H1 (cell line): ENCODE data around the gene FNIP2. TPM values are rescaled to one million over a fixed set of nuclear protein-coding genes. Genes with fewer than 3 reads are reported as not detected.

Experiments used
- CTCF ChIA-PET: fragments of 300-600 bp; sonication (Branson Sonifier 250); formaldehyde crosslinking; loops from one replicate; lab custom pipeline; 2021; ENCODE audit not compliant: partially characterized antibody; lab: Charles Lee
- POLR2A ChIA-PET: fragments of 300-600 bp; sonication (Branson Sonifier 250); formaldehyde crosslinking; loops from one replicate; lab custom pipeline; 2021; ENCODE audit warnings: inconsistent platforms; ENCODE audit not compliant: partially characterized antibody; lab: Charles Lee
- DNase-seq, 2 experiments: peaks; one replicate each; pipeline versions ENCODE4 v3.0.0 to v3.0.0-alpha.2; 2010 to 2022; ENCODE audit warnings: low spot score in 2 of 2, low read depth in 1 of 2, mixed read lengths in 1 of 2
- FAIRE-seq: peaks from 2 replicates; lab custom pipeline; 2011; peaks lifted over from hg19 to GRCh38; lab: Jason Lieb, UNC
- H2AFZ ChIP-seq: 2 replicates; pipeline ENCODE4 v1.8.1; 2012; ENCODE audit warnings: low read length, inconsistent platforms
- H2AK5ac ChIP-seq: 2 replicates; pipeline ENCODE4 v1.6.1; 2013; ENCODE audit warnings: low read depth, low read length
- H2BK120ac ChIP-seq: replicated peaks from 2 replicates; pipeline ENCODE3; 2013; ENCODE audit warnings: low read depth, low read length, inconsistent platforms
- H2BK12ac ChIP-seq: 2 replicates; pipeline ENCODE4 v1.6.1; 2013; ENCODE audit warnings: low read depth, low read length
- H2BK15ac ChIP-seq: 2 replicates; pipeline ENCODE4 v1.6.1; 2013; ENCODE audit warnings: low read length
- H2BK20ac ChIP-seq: 2 replicates; pipeline ENCODE4 v1.6.1; 2013; ENCODE audit warnings: low read length
- H2BK5ac ChIP-seq: 2 replicates; pipeline ENCODE4 v1.6.1; 2013; ENCODE audit warnings: low read depth, low read length
- H3K14ac ChIP-seq: 2 replicates; pipeline ENCODE4 v1.6.1; 2013; ENCODE audit warnings: inconsistent platforms; ENCODE audit not compliant: insufficient read length
- H3K18ac ChIP-seq: 2 replicates; pipeline ENCODE4 v1.6.1; 2013; ENCODE audit warnings: low read length; ENCODE audit errors: extremely low read depth
- H3K23ac ChIP-seq: 2 replicates; pipeline ENCODE4 v1.6.1; 2013; ENCODE audit warnings: inconsistent platforms; ENCODE audit not compliant: insufficient read length
- H3K23me2 ChIP-seq: 2 replicates; pipeline ENCODE4 v1.6.1; 2013; ENCODE audit warnings: low read depth, low read length
- H3K27ac ChIP-seq: 2 replicates; pipeline ENCODE4 v1.6.1; 2011; ENCODE audit warnings: low read depth, low read length, inconsistent platforms
- H3K27me3 ChIP-seq, 4 experiments: replicated peaks in 1 of 4; 1 replicate in 1 of 4; 2 replicates in 3 of 4; pipeline versions ENCODE4 v1.6.1 to v1.8.1; 2011 to 2013; ENCODE audit warnings: low read length in 3 of 4, mild to moderate bottlenecking in 3 of 4, inconsistent platforms in 2 of 4, mixed read lengths in 2 of 4, moderate library complexity in 1 of 4; ENCODE audit not compliant: control insufficient read depth in 3 of 4, insufficient read depth in 3 of 4; ENCODE audit errors: extremely low read depth in 1 of 4
- H3K36me3 ChIP-seq, 4 experiments: 2 replicates each; pipeline versions ENCODE4 v1.6.1 to v1.8.1; 2011 to 2013; ENCODE audit warnings: mild to moderate bottlenecking in 4 of 4, low read length in 3 of 4, moderate library complexity in 2 of 4, control low read depth in 1 of 4, inconsistent platforms in 1 of 4; ENCODE audit not compliant: insufficient read depth in 4 of 4, control insufficient read depth in 2 of 4
- H3K4ac ChIP-seq: replicated peaks from 2 replicates; pipeline ENCODE3; 2013; ENCODE audit warnings: low read length, low read depth, mixed read lengths, inconsistent platforms; ENCODE audit not compliant: insufficient read length
- H3K4me1 ChIP-seq, 4 experiments: replicated peaks in 1 of 4; 1 replicate in 1 of 4; 2 replicates in 3 of 4; pipeline versions ENCODE4 v1.6.1 to v1.8.1; 2011 to 2013; ENCODE audit warnings: low read length in 3 of 4, inconsistent platforms in 2 of 4, mixed read lengths in 1 of 4; ENCODE audit not compliant: insufficient read depth in 4 of 4, control insufficient read depth in 3 of 4
- H3K4me2 ChIP-seq, 2 experiments: 2 replicates each; pipeline versions ENCODE4 v1.6.1 to v1.8.1; 2011 to 2013; ENCODE audit warnings: low read depth in 2 of 2, low read length in 2 of 2, control low read depth in 1 of 2, inconsistent platforms in 1 of 2, mild to moderate bottlenecking in 1 of 2; ENCODE audit not compliant: insufficient read depth in 1 of 2
- H3K4me3 ChIP-seq, 4 experiments: fragments of 200-600, 300-600 bp in 1 of 4; sonication (generic), shearing (Covaris generic), sonication (Bioruptor Twin) in 1 of 4; 2 replicates each; pipeline versions ENCODE4 v1.5.1 to v1.8.1; 2011 to 2016; ENCODE audit warnings: low read length in 4 of 4, low read depth in 3 of 4, control low read depth in 2 of 4, inconsistent platforms in 2 of 4, mild to moderate bottlenecking in 2 of 4, mixed read lengths in 1 of 4, moderate library complexity in 1 of 4; ENCODE audit not compliant: insufficient read depth in 2 of 4; ENCODE audit errors: extremely low read depth in 1 of 4
- H3K56ac ChIP-seq: replicated peaks from 2 replicates; pipeline ENCODE3; 2013; ENCODE audit warnings: low read depth, mild to moderate bottlenecking, mixed read lengths, low read length, inconsistent platforms; ENCODE audit not compliant: insufficient read length
- H3K79me1 ChIP-seq: 2 replicates; pipeline ENCODE4 v1.6.1; 2013; ENCODE audit warnings: low read depth, low read length, control low read depth
- H3K79me2 ChIP-seq, 2 experiments: 2 replicates each; pipeline versions ENCODE4 v1.6.1 to v1.8.1; 2012 to 2013; ENCODE audit warnings: low read length in 2 of 2, mild to moderate bottlenecking in 2 of 2, inconsistent platforms in 1 of 2; ENCODE audit not compliant: insufficient read depth in 2 of 2, control insufficient read depth in 1 of 2
- H3K9ac ChIP-seq, 4 experiments: replicated peaks in 1 of 4; 1 replicate in 1 of 4; 2 replicates in 3 of 4; pipeline versions ENCODE4 v1.6.1 to v1.8.1; 2011 to 2013; ENCODE audit warnings: low read depth in 3 of 4, low read length in 3 of 4, control low read depth in 2 of 4, mild to moderate bottlenecking in 2 of 4, moderate library complexity in 2 of 4, inconsistent platforms in 1 of 4; ENCODE audit errors: extremely low read depth in 1 of 4
- H3K9me3 ChIP-seq, 2 experiments: 2 replicates each; pipeline versions ENCODE4 v1.6.1 to v1.8.1; 2012 to 2013; ENCODE audit warnings: mild to moderate bottlenecking in 2 of 2, moderate library complexity in 2 of 2, control low read depth in 1 of 2, inconsistent platforms in 1 of 2, low read depth in 1 of 2, low read length in 1 of 2, mixed read lengths in 1 of 2; ENCODE audit not compliant: insufficient read depth in 2 of 2
- H4K20me1 ChIP-seq, 2 experiments: replicated peaks in 1 of 2; 2 replicates each; pipeline versions ENCODE3 to v1.8.1; 2011 to 2013; ENCODE audit warnings: inconsistent platforms in 2 of 2, low read length in 2 of 2, mild to moderate bottlenecking in 1 of 2; ENCODE audit not compliant: insufficient read depth in 2 of 2, control insufficient read depth in 1 of 2
- H4K5ac ChIP-seq: 2 replicates; pipeline ENCODE4 v1.6.1; 2013; ENCODE audit warnings: low read length, low read depth, mixed read lengths, inconsistent platforms; ENCODE audit not compliant: insufficient read length
- H4K8ac ChIP-seq: 2 replicates; pipeline ENCODE4 v1.8.0; 2013; ENCODE audit warnings: mild to moderate bottlenecking, moderate library complexity, low read length, inconsistent platforms; ENCODE audit not compliant: insufficient read depth; ENCODE audit errors: extremely low read depth
- H4K91ac ChIP-seq: replicated peaks from 2 replicates; pipeline ENCODE3; 2013; ENCODE audit warnings: low read length, mixed read lengths, inconsistent platforms; ENCODE audit not compliant: insufficient read length
- CBX5 ChIP-seq: fragments of 300-800, 300-1000 bp; sonication (generic); IDR thresholded peaks from 2 replicates; pipeline ENCODE4 v1.7.1; 2016; ENCODE audit warnings: antibody characterized with exemption, low read length, low read depth
- CBX8 ChIP-seq: fragments of 300-800, 300-1000 bp; sonication (generic); IDR thresholded peaks from 2 replicates; pipeline ENCODE4 v1.7.1; 2016; ENCODE audit warnings: low read depth, low read length, borderline replicate concordance
- CTCF ChIP-seq, 3 experiments: IDR thresholded peaks; 1 replicate in 2 of 3; 2 replicates in 1 of 3; pipeline versions ENCODE4 v1.5.1 to v1.6.1; 2011; ENCODE audit warnings: low read length in 3 of 3, mild to moderate bottlenecking in 3 of 3, inconsistent platforms in 2 of 3, low read depth in 1 of 3, moderate library complexity in 1 of 3; ENCODE audit not compliant: insufficient read depth in 1 of 3; ENCODE audit errors: control extremely low read depth in 1 of 3
- EGR1 ChIP-seq: IDR thresholded peaks from 2 replicates; pipeline ENCODE4 v1.6.1; 2011; ENCODE audit warnings: low read depth, low read length, borderline replicate concordance
- RAD21 ChIP-seq, 2 experiments: IDR thresholded peaks in 1 of 2; conservative IDR thresholded peaks in 1 of 2; 2 replicates each; pipeline ENCODE4 v1.6.1; 2011; ENCODE audit warnings: low read depth in 2 of 2, low read length in 2 of 2, improper control_type of control experiment in 1 of 2, inconsistent platforms in 1 of 2, mild to moderate bottlenecking in 1 of 2, moderate library complexity in 1 of 2
- RNF2 ChIP-seq: fragments of 200-900, 300-1000 bp; sonication (generic); IDR thresholded peaks from 2 replicates; pipeline ENCODE4 v1.7.1; 2016; ENCODE audit warnings: borderline replicate concordance, low read depth, mild to moderate bottlenecking, antibody characterized with exemption, low read length; ENCODE audit not compliant: poor library complexity, severe bottlenecking; ENCODE audit errors: missing control alignments
- TBP ChIP-seq: IDR thresholded peaks from 2 replicates; pipeline ENCODE4 v1.6.1; 2011; ENCODE audit warnings: low read depth, low read length, improper control_type of control experiment
- WGBS, 2 experiments: shearing (Covaris generic) in 1 of 2; methylation state at CpG; one replicate each; pipeline versions ENCODE4 v1.1.6 to v1.1.7; 2013 to 2015; ENCODE audit warnings: low lambda C conversion rate in 2 of 2, mixed read lengths in 2 of 2, inconsistent platforms in 1 of 2, low coverage in 1 of 2, missing lambda C conversion rate in 1 of 2; ENCODE audit not compliant: insufficient replicate concordance in 2 of 2, insufficient coverage in 1 of 2, insufficient read length in 1 of 2; ENCODE audit errors: extremely low coverage in 1 of 2, missing lambda C conversion rate in 1 of 2; 5-methylcytosine and 5-hydroxymethylcytosine counted together
- polyA plus RNA-seq, 7 experiments: library from polyadenylated mRNA; depleted of rRNA in 3 of 7; stranded (reverse) in 5 of 7; unstranded in 2 of 7; fragments of >200 nt in 5 of 7; fragments of 200-250 nt in 2 of 7; gene quantifications; 1 replicate in 5 of 7; 2 replicates in 1 of 7; 4 replicates in 1 of 7; pipeline versions ENCODE4 v1.2.1 to v1.2.3, GENCODE V29; 2011 to 2013; ENCODE audit warnings: missing spikeins in 2 of 7, mixed read lengths in 2 of 7
- total RNA-seq: library from RNA; stranded (reverse); fragmentation: NEBNext Ultra II Directional; extraction: Animal tissue kit (Norgen Biotek cat#: 25700); gene quantifications from 2 replicates; pipeline ENCODE4 v1.2.1, GENCODE V29; 2021
- TF ChIP-seq, protein P1 (sequence below): IDR thresholded peaks from 2 replicates; pipeline ENCODE4 v1.6.1; 2012; ENCODE audit warnings: low read length, inconsistent platforms

FNIP2 gene
- total and polyA plus RNA-seq, 2 of the 8 experiments (the other 6 are each of a cell fraction or from before 2014, with no cell fraction given) = 4.0 to 13.0 TPM

GRCh38 chr4:158869001-158869400, 100.2 kb downstream of the FNIP2 start:
- Histone ChIP-seq H3K27me3 (no peaks in the 10 kb centered on the region), H3K4me2 (no peak overlapping the region), H2BK120ac (no peak overlapping the region), H3K9ac (no peak overlapping the region), H3K56ac (no peak overlapping the region), H3K4me1 (peaks cover 0 to 8% (median 5%) of the 10 kb centered on the region in 4 experiments; a peak in 5 of 7 replicates), H2AK5ac (no peak overlapping the region), H3K79me2 (no peaks in the 10 kb centered on the region), H3K79me1 (no peaks in the 10 kb centered on the region), H4K5ac (no peak overlapping the region), H3K4ac (no peak overlapping the region), H2BK5ac (no peak overlapping the region), H3K36me3 (peaks cover 0 to 6% (median 0%) of the 10 kb centered on the region in 4 experiments; a peak in 1 of 8 replicates), H4K91ac (no peak overlapping the region), H3K18ac (no peak overlapping the region), H3K9me3 (no peaks in the 10 kb centered on the region), H2BK12ac (no peak overlapping the region), H2AFZ (no peak overlapping the region), H3K27ac (no peak overlapping the region), H4K20me1 (no peaks in the 10 kb centered on the region), H2BK20ac (no peak overlapping the region), H4K8ac (no peak overlapping the region), H3K23me2 (no peaks in the 10 kb centered on the region), H3K4me3 (no peak overlapping the region), H2BK15ac (no peak overlapping the region), H3K14ac (no peak overlapping the region), H3K23ac (no peak overlapping the region)
- TF ChIP-seq, protein P1, sequence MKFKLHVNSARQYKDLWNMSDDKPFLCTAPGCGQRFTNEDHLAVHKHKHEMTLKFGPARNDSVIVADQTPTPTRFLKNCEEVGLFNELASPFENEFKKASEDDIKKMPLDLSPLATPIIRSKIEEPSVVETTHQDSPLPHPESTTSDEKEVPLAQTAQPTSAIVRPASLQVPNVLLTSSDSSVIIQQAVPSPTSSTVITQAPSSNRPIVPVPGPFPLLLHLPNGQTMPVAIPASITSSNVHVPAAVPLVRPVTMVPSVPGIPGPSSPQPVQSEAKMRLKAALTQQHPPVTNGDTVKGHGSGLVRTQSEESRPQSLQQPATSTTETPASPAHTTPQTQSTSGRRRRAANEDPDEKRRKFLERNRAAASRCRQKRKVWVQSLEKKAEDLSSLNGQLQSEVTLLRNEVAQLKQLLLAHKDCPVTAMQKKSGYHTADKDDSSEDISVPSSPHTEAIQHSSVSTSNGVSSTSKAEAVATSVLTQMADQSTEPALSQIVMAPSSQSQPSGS = no peak
- TF ChIP-seq TBP = no peak
- no peak for TF ChIP-seq CTCF (IDR thresholded peaks at IDR 0.05; ENCODE audit: control extremely low read depth in 1 of 3, insufficient read depth in 1 of 3, low read depth in 1 of 3, low read length in 3 of 3)
- no peak for TF ChIP-seq EGR1
- no peak for TF ChIP-seq CBX8
- no peak for TF ChIP-seq RAD21 (IDR thresholded peaks at IDR 0.05 in 1 of 2, conservative IDR thresholded peaks at IDR 0.05 in 1 of 2; ENCODE audit: low read depth in 2 of 2, low read length in 2 of 2)
- TF ChIP-seq CBX5 = no peak
- TF ChIP-seq RNF2 = no peak
- ChIA-PET CTCF (interaction anchor here (1.1 to 4.6 kb wide), 5 partner anchors 11 to 334 kb away, joined by 3 to 19 read pairs (median 10); no protein-coding TSS in a partner anchor), POLR2A (interaction anchor here (0.6 kb wide), 1 partner anchor 415 kb away, joined by 3 read pairs; no protein-coding TSS in a partner anchor)
- FAIRE-seq (no peak), DNase-seq (no peak)
- 96% methylated on average over 15 of the region's 15 CpGs; no CpG with 5 or more reads in 1 of the 2 experiments for WGBS, 2 experiments
